Skin epidermis (tissue), 12 donors: ENCODE results near the gene LGALS9.
"Not testable (repeated sequence)": the region's sequence is repeated elsewhere in the genome, so short reads cannot be mapped to it uniquely, and the experiment has no call there.

Source experiments
- H3K27ac ChIP-seq, 21 experiments: fragments of 200-600 bp; sonication (generic) in 11 of 21; one replicate each; pipeline ENCODE4 v1.5.0; 2020; ENCODE audit warnings: mild to moderate bottlenecking in 3 of 21, inconsistent platforms in 2 of 21, moderate library complexity in 2 of 21
- H3K4me3 ChIP-seq, 7 experiments: fragments of 200-600 bp; sonication (generic) in 2 of 7; one replicate each; pipeline ENCODE4 v1.5.0; 2020; ENCODE audit warnings: inconsistent platforms in 2 of 7, mild to moderate bottlenecking in 2 of 7, moderate library complexity in 1 of 7

LGALS9 gene

DNA sequence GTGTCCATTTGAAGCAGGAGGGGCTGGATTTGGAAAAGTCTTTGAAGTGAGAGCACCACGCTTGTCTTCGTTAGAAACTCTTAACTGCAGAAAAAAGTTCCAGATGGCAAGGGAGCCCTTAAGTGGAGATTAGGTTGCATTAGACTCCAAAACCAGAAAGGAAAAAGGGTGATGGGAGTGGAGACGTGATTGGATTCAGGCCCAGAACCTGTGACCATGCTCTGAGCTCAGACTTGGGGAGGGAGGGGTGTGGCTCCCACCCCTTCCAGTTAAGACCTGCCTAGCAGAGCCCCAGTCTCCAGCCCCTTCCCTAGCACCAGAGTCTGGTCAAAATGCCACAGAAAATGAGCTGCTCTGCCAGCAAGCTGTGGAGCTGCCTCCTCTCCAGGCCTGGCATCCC, 6.4 kb upstream of the LGALS9 start:
- Histone ChIP-seq H3K4me3 (no peak overlapping the region), H3K27ac (no peak overlapping the region)

- no peak overlapping the region for H3K4me3 ChIP-seq
- no peak overlapping the region for H3K27ac ChIP-seq
Measured at GRCh38 chr17:27625856-27626255, 5.1 kb upstream of the LGALS9 start.

GRCh38 chr17:27627514-27627913, 3.5 kb upstream of the LGALS9 start:
- Histone ChIP-seq H3K4me3 (no peak overlapping the region), H3K27ac (no peak overlapping the region)

- Histone ChIP-seq H3K4me3 (no peak overlapping the region), H3K27ac (peak overlapping the region in 1 of 21 experiments; percentile 14)
Measured at GRCh38 chr17:27628376-27628775, 2.6 kb upstream of the LGALS9 start.

GRCh38 chr17:27629260-27629659, 1.7 kb upstream of the LGALS9 start:
- H3K27ac ChIP-seq, result peak overlapping the region in 2 of 21 experiments; percentile 14 to 22
- H3K4me3 ChIP-seq, result not testable (repeated sequence)

GRCh38 chr17:27631411-27631760, 398 bp downstream of the LGALS9 start:
- Histone ChIP-seq H3K4me3 (peak overlapping the region; percentile 24 to 45 (median 35)), H3K27ac (peak overlapping the region in 20 of 21 experiments; percentile 52 to 89 (median 76))

DNA sequence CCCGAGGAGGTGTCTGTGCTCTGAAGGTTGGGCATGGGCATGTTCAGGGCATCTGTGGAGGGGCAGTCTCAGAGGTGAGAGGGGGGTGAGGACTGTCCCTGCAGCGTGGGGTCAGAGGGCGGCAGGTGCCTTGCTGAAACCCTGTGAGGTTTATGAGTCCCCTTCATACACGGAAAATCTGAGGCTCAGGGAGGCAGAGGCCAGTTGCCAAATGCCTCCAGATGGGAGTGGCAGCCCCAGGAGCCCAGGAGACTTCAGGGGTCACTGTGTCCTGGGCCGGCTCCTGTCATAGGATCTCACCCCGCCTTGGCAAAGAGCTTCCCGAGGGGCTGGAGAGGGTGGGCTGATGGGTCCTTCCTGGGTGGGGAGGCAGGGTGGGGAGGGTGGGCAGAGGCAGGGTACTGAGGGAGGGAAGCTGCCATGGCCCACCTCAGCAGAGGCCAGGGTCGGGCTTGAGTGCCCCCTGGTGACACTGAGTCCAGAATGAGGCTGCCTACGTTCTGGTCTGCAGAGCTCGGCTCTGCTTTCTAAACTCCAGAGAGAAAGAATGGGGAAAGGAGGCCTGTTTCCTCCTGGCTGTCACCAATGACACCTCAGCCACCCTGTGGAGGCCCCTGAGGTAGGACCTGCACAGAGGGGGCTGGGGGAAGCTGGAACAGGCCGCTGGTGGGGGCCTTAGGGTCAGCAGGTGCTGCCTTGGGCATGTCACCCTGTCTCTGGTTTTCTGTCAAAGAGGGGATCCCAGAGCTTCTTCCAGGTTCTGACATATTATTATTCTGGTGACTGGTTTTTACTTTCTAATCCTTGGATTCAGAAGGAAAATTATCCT, 1.1 kb downstream of the LGALS9 start:
- Histone ChIP-seq H3K4me3 (peak overlapping the region in 6 of 7 experiments; percentile 24 to 45 (median 36)), H3K27ac (peak overlapping the region; percentile 28 to 89 (median 73))

DNA sequence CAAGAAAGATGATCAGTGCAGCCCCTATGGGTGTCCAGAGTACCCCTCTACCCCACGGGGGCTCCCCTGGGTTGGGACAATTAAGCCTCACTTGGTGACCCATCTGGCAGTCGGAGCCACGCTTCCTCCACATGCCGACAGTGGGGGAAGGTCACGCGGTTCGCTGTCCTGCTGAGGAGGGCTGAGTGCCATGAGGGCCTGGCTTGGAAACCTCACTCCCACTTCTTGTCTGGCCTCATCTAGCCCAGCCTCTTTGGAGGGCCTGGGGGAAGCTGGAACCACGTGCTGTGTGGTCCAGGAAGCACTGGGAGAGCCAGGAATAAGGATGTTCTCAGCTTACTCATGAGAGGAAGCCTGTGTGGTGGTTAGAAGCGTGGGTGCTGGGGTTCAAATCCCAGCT, 1.8 kb downstream of the LGALS9 start:
- peak overlapping the region in 17 of 21 experiments; percentile 28 to 89 (median 80) for H3K27ac ChIP-seq
- peak overlapping the region in 1 of 7 experiments; percentile 35 for H3K4me3 ChIP-seq

DNA sequence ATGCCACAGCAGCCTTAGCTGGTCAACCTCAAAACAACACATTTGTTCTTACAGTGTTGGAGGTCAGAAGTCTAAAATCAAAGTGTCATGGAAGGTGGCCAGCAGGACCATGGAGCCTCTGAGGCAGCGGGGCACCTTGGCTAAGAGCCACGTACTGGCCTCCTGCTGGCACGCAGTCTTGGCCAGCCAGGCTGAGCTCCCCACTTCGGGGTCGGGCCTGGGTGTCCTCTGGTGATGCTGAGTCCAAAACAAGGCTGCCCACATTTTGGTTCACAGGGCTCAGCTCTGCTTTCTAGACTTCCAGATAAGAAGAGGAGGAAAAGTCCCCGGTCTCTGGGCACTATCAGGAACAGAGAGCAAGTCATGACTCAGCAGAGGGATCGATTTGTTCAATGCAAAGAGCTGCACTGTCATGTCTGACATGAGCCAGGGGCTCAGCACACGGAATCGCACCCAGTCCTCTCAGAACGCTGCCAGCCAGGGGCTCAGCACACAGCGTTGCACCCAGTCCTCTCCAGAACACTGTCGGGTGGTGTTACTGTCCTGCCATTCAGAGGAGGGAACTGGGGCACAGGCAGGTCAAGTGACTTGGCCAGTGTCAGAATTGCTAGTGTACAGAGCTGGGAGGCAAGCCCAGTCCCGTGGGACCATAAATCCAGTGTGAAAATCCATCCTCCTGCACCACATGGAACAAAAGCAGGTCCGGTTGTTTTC, 2.5 kb downstream of the LGALS9 start:
- no peak overlapping the region for H3K4me3 ChIP-seq
- H3K27ac ChIP-seq, result peak overlapping the region in 12 of 21 experiments; percentile 26 to 88 (median 56)

DNA sequence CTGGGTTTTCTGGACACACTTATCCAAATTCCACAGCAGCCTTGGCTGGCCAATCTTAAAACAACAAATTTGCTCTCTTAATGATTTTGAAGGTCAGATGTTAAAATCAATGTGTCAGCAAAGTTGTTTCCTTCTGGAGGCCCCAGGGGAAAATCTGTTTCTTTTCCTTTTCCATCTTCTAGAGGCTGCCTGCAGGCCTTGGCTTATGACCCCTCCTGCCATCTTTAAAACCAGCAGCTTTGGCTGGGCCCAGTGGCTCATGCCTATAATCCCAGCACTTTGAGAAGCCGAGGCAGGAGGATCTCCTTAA, 3.0 kb downstream of the LGALS9 start:
- H3K27ac ChIP-seq, result peak overlapping the region in 8 of 21 experiments; percentile 9 to 83 (median 48)
- no peak overlapping the region for H3K4me3 ChIP-seq

DNA sequence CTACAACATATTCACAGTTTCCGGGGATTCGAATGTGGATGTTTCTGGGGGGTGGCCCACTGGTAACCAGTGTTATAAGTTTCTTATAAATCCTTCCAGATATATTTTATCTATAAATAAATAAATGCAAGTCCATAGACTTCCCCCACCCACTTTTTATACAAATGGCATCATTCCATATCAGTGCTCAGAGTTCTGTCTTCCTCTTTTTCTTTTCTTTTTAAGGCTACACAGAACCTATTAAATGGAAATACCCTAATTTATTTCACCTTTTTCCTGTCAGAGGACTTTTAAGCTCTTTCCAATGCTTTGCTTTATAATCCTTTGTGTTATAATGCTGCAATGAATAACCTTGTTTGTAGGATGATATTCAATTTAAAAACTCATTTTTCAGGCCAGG, 3.8 kb downstream of the LGALS9 start:
- no peak overlapping the region for H3K4me3 ChIP-seq
- peak overlapping the region in 4 of 21 experiments; percentile 8 to 44 (median 26) for H3K27ac ChIP-seq

DNA sequence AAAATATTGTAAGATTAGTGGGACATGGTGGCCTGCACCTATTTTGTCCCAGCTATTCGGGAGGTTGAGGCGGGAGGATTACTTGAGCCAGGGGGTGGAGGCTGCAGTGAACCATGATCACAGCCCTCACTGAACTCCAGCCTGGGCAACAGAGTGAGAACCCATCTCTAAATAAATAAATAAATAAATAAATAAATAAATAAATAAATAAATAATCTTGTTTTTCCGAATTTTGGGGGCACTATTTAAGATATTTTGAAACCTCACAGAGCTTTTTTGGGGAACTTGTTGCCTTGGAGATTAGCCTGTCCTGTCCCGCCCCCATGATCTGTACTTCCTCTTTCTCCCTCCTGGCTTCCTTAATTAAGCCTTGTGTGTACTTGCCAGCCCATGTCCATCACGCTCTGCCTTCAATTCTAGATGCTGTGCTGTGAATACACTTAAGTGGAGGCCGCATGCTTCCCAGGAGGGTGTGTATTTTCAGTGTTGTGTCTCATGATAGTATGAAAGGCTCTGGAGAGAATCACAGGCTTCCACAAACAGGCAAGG, 4.4 kb downstream of the LGALS9 start:
- Histone ChIP-seq H3K27ac (peak overlapping the region in 4 of 21 experiments; percentile 8 to 55 (median 38)), H3K4me3 (no peak overlapping the region)

- H3K4me3 ChIP-seq, result not testable (repeated sequence)
- peak overlapping the region in 3 of 21 experiments; percentile 33 to 55 (median 44) for H3K27ac ChIP-seq
Measured at GRCh38 chr17:27636005-27636520, 5.1 kb downstream of the LGALS9 start.

DNA sequence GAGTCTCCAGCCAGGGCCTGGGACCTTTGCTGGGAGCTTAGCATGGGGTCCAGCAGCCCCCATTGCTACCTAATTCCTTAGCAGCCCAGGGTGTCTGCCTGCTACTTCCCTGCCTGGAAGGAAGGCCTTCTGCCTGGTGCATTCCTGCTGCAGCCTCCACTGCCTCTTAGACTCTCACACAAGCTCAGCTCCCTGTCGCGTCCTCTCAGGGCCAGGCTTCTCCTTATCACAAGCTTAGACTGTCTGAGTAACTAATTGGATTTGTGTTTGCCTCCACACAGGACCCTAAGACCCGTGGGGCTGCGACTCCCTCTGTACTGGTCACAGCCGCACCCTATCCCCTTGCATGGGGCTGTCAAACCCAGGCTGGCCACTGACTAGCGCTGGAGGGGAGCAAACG, 6.8 kb downstream of the LGALS9 start:
- not testable (repeated sequence) for H3K4me3 ChIP-seq, H3K27ac ChIP-seq

DNA sequence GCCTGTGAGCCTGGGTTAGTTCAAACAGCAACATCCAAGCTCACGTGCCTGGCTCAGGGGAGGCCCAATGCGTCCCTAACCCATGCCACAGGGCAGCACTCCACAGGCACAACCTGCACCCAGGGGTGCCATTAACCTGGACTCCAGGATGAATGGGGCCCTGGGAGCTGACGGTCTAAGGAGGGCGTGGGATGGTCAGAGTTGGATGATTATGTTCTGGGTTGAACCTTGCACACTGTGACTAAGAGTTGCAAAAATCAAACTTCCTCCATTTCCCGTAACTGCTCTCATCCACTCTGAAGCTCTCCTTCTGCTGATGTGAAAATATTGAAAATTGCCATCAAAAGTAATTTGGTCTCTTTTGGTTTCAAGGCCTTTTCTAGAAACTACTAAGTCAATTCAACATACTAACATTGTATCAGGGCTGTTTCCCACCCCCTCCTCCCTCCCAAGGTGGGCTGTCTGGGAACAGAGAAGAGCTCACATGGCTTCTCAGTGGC, 7.5 kb downstream of the LGALS9 start:
- not testable (repeated sequence) for H3K27ac ChIP-seq, H3K4me3 ChIP-seq

DNA sequence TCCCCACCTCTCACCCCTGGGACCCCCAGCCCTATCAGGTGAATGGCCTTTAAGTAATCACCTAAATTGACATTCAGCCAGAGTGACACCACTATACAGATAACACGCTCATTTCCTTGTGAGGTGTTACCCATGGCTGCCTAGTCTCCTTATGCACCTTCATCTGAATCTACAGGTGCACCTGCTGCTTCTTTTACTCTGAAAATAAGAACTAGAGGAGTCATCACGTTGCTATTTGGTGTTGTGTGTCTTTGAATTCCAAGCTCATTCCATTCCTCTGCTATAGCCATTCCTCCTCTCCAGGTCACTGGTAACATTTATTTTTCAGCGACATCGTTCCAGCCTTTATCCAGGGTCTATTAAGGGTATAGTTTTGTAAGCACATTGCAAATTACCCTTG, 9.8 kb downstream of the LGALS9 start:
- no peak overlapping the region for H3K27ac ChIP-seq
- H3K4me3 ChIP-seq, result no peak overlapping the region

- no peak overlapping the region for H3K4me3 ChIP-seq
- H3K27ac ChIP-seq, result peak overlapping the region in 1 of 21 experiments; percentile 2
Measured at GRCh38 chr17:27644586-27644985, 13.6 kb downstream of the LGALS9 start.

DNA sequence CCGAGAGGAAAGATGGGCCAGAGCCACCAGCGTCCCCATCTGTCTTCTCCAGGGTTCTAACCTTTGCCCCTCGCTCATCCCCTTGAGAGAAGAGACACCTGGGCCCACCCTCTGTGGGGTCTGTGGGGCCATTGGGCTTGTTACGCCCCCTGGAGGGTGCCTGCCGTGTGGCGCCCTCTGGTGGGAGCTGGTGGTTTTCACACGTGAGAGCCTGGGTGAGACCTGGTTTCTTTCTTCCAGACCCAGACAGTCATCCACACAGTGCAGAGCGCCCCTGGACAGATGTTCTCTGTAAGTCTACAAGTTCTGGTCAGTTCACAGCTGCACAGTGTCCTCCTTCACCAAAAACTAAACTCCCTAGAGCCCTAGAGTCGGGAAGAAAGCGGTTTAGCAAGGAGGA, 14.6 kb downstream of the LGALS9 start:
- H3K27ac ChIP-seq, H3K4me3 ChIP-seq: not testable (repeated sequence)

DNA sequence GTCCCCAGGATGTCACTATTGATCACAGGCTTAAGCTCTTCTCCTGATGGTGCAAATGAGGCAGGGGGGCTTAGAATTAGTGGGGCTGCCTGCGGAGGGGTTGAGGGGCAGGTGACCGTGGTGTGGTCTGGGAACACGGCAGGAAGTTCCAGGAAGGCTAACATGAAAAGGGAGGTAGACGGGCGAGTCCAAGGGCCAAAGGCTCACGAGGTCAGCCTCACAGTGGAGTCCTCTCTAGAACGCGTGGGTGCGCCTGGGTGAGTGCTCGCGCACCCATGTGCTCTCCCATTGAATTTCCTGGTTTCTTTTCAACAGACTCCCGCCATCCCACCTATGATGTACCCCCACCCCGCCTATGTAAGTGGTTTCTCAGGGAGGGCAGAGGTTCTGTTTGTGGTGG, 15.2 kb downstream of the LGALS9 start:
- no peak overlapping the region for H3K27ac ChIP-seq
- no peak overlapping the region for H3K4me3 ChIP-seq

- no peak overlapping the region for H3K4me3 ChIP-seq
- no peak overlapping the region for H3K27ac ChIP-seq
Measured at GRCh38 chr17:27647765-27648164, 16.8 kb downstream of the LGALS9 start.
